K562 (cell line): Measurements from ENCODE around the gene CLTB. TPM values are rescaled to one million over a fixed set of nuclear protein-coding genes. Genes with fewer than 3 reads are reported as not detected.
A peak's percentile ranks its signal among the peaks of the same experiment; 100 is the strongest.

Experiments used
- ATAC-seq: fragments of 200-7000 bp; cut with Tn5 transposase; 3 replicates; pipeline ENCODE4 v1.9.1; 2020; ENCODE audit warnings: moderate library complexity
- BruUV-seq: library from RNA; stranded (reverse); fragments of 400-500 nt; replicated peaks from 2 replicates; lab custom pipeline; 2021; lab: Mats Ljungman, UMichigan
- CTCF ChIA-PET: fragments of 300-600 bp; formaldehyde crosslinking; extraction: SDS; loops from one replicate; lab custom pipeline; 2021; ENCODE audit warnings: low intra/inter-chr PET ratio; lab: Yijun Ruan, JAX
- POLR2A ChIA-PET: fragments of 300-600, 350-650 bp; sonication (Branson Sonifier 250); formaldehyde crosslinking; extraction: SDS; loops from one replicate; lab custom pipeline; 2021; ENCODE audit warnings: antibody characterized with exemption, inconsistent platforms; lab: Yijun Ruan, JAX
- DNase-seq, 4 experiments: peaks; one replicate each; pipeline versions ENCODE4 v3.0.0 to v3.0.0-alpha.2; 2011 to 2018; ENCODE audit warnings: low spot score in 3 of 4, mixed read lengths in 3 of 4; ENCODE audit errors: extremely low read depth in 1 of 4
- FAIRE-seq: peaks from 2 replicates; lab custom pipeline; 2011; peaks lifted over from hg19 to GRCh38; lab: Jason Lieb, UNC
- H2AFZ ChIP-seq: 2 replicates; pipeline ENCODE4 v1.6.0; 2011; ENCODE audit warnings: low read depth, low read length, control low read depth, inconsistent platforms
- H3K27ac ChIP-seq: fragments of 200-600 bp; 3 replicates; pipeline ENCODE4 v1.8.0; 2011; ENCODE audit warnings: low read depth, mild to moderate bottlenecking, control low read depth, inconsistent platforms, low read length, moderate library complexity, mixed read lengths; ENCODE audit errors: extremely low read depth
- H3K27me3 ChIP-seq, 2 experiments: fragments of 300-600 bp in 1 of 2; 2 replicates in 1 of 2; 3 replicates in 1 of 2; pipeline versions ENCODE4 v1.6.0 to v1.8.0; 2011; ENCODE audit warnings: inconsistent platforms in 2 of 2, low read length in 2 of 2, mild to moderate bottlenecking in 1 of 2, mixed read lengths in 1 of 2, moderate library complexity in 1 of 2; ENCODE audit not compliant: control insufficient read depth in 2 of 2, insufficient read depth in 2 of 2
- H3K36me3 ChIP-seq: fragments of 300-600 bp; 3 replicates; pipeline ENCODE4 v1.8.0; 2011; ENCODE audit warnings: mild to moderate bottlenecking, low read length, inconsistent platforms; ENCODE audit not compliant: control insufficient read depth, insufficient read depth
- H3K4me1 ChIP-seq, 2 experiments: fragments of 200-600 bp in 1 of 2; replicated peaks in 1 of 2; 2 replicates in 1 of 2; 3 replicates in 1 of 2; pipeline versions ENCODE4 v1.5.1 to v1.8.0; 2011; ENCODE audit warnings: inconsistent platforms in 2 of 2, low read length in 2 of 2, mild to moderate bottlenecking in 1 of 2, mixed read lengths in 1 of 2, moderate library complexity in 1 of 2; ENCODE audit not compliant: control insufficient read depth in 2 of 2, insufficient read depth in 2 of 2
- H3K4me2 ChIP-seq: 2 replicates; pipeline ENCODE4 v1.6.1; 2011; ENCODE audit warnings: low read length, control low read depth, inconsistent platforms, mixed read lengths; ENCODE audit not compliant: insufficient read depth
- H3K4me3 ChIP-seq: fragments of 200-600 bp; sonication (generic), shearing (Covaris generic); 2 replicates; pipeline ENCODE4 v1.5.1; 2016; ENCODE audit warnings: control low read depth, inconsistent platforms
- H3K79me2 ChIP-seq: fragments of 200-600 bp; 3 replicates; pipeline ENCODE4 v1.8.0; 2011; ENCODE audit warnings: low read length, inconsistent platforms; ENCODE audit not compliant: control insufficient read depth, insufficient read depth
- H3K9ac ChIP-seq, 2 experiments: 2 replicates each; pipeline versions ENCODE4 v1.6.0 to v1.6.1; 2011; ENCODE audit warnings: low read depth in 2 of 2, low read length in 2 of 2, control low read depth in 1 of 2, inconsistent platforms in 1 of 2, mild to moderate bottlenecking in 1 of 2, mixed read lengths in 1 of 2; ENCODE audit not compliant: insufficient read depth in 1 of 2
- H3K9me1 ChIP-seq: one replicate; pipeline ENCODE4 v1.6.0; 2011; ENCODE audit warnings: inconsistent platforms, mild to moderate bottlenecking, low read length, moderate library complexity; ENCODE audit not compliant: control insufficient read depth, insufficient read depth
- H3K9me3 ChIP-seq: replicated peaks from 2 replicates; pipeline ENCODE4 v1.5.1; 2011; ENCODE audit warnings: low read depth, low read length, inconsistent platforms; ENCODE audit not compliant: control insufficient read depth, insufficient read depth
- H4K20me1 ChIP-seq: replicated peaks from 2 replicates; pipeline ENCODE4 v1.6.1; 2011; ENCODE audit warnings: low read length, inconsistent platforms, mixed read lengths; ENCODE audit not compliant: control insufficient read depth, insufficient read depth
- HNRNPK ChIP-seq: fragments of 200-400 bp; formaldehyde crosslinking; IDR thresholded peaks from one replicate; pipeline ENCODE4 v1.6.1; 2018; ENCODE audit warnings: mild to moderate bottlenecking, low read depth, low read length; ENCODE audit not compliant: poor library complexity, severe bottlenecking
- IRF9 ChIP-seq: fragments of 450-650 bp; IDR thresholded peaks from 2 replicates; pipeline ENCODE4 v1.6.1; 2016; ENCODE audit warnings: missing biosample characterization, missing genetic modification characterization
- KDM1A ChIP-seq, 2 experiments: fragments of 450-650 bp; IDR thresholded peaks; 2 replicates each; pipeline ENCODE4 v1.6.1; 2016; ENCODE audit warnings: mild to moderate bottlenecking in 2 of 2
- ZNF444 ChIP-seq: fragments of 250-450 bp; sonication (Bioruptor Pico); IDR thresholded peaks from 2 replicates; pipeline ENCODE4 v1.4.0; 2020; ENCODE audit warnings: mild to moderate bottlenecking, moderate library complexity
- WGBS: fragments of 100-300 bp; shearing (Covaris generic); methylation state at CpG from one replicate; pipeline ENCODE4 v1.1.6; 2016; ENCODE audit warnings: low coverage, mixed read lengths; ENCODE audit not compliant: insufficient coverage; ENCODE audit errors: missing lambda C conversion rate; 5-methylcytosine and 5-hydroxymethylcytosine counted together
- in situ Hi-C: fragments of 300-500 bp; cut with MboI; formaldehyde crosslinking; loops from 4 replicates; pipeline ENCODE4 v1.15.0; 2018; ENCODE audit warnings: inconsistent platforms, mixed read lengths
- intact Hi-C: fragments of 100-400 bp; cut with micrococcal nuclease; formaldehyde crosslinking; loops from 2 replicates; pipeline ENCODE4 v1.14.2; 2022
- polyA plus RNA-seq, 8 experiments: library from polyadenylated mRNA; depleted of rRNA in 4 of 8; stranded (reverse) in 5 of 8; unstranded in 3 of 8; fragments of >200 nt; fragmentation: Nextera tagmentation in 2 of 8; fragmentation: Illumina TruSeq in 1 of 8; extraction: Ambion mirVana in 2 of 8; extraction: Trizol in 1 of 8; gene quantifications; 2 replicates each; pipeline versions ENCODE4 v1.2.1 to v1.2.3, GENCODE V29; 2011 to 2014; ENCODE audit warnings: inconsistent platforms in 1 of 8, missing spikeins in 1 of 8
- total RNA-seq, 7 experiments: library from RNA; depleted of rRNA in 6 of 7; stranded (reverse); fragments of >200 nt in 6 of 7; fragmentation: Illumina TruSeq in 2 of 7; extraction: Trizol in 2 of 7; gene quantifications; 2 replicates each; pipeline versions ENCODE4 v1.2.1 to v1.2.3, GENCODE V29; 2011 to 2021; ENCODE audit warnings: low replicate concordance in 1 of 7

The CLTB gene
- total and polyA plus RNA-seq, 9 of the 15 experiments (the other 6 are each of a cell fraction or from before 2014, with no cell fraction given), result 1.8 to 117 (median 39.0) TPM

- Histone ChIP-seq H3K27ac (no peak overlapping the region), H3K36me3 (no peaks in the 10 kb centered on the region), H3K9me1 (no peaks in the 10 kb centered on the region), H3K4me2 (no peak overlapping the region), H3K27me3 (no peaks in the 10 kb centered on the region)
- POLR2A ChIA-PET, result interaction anchor here (0.7 kb wide), 1 partner anchor 105 kb away, joined by 3 read pairs; no protein-coding TSS in a partner anchor
- in situ Hi-C loops, result no loop called here
- TF ChIP-seq HNRNPK, result peak; percentile 64
- 0 out of 2 replicates have a peak, but pooled peaks have one; percentile 36 for TF ChIP-seq ZNF444
- TF ChIP-seq KDM1A (IDR thresholded peaks at IDR 0.05), result peak in 1 of 2 experiments; percentile 36; a peak in 1 of 4 replicates
- no peak for TF ChIP-seq IRF9 (tag)
- TF ChIP-seq, all 486 proteins: peak for 3
- H3K4me1 ChIP-seq, result peaks cover 0 to 3% of the 10 kb centered on the region in 2 experiments; a peak in 2 of 5 replicates
- ATAC-seq, result no peak
- CTCF ChIA-PET, result no interaction called here
- H4K20me1 ChIP-seq, result no peaks in the 10 kb centered on the region
- H3K9me3 ChIP-seq, result no peaks in the 10 kb centered on the region
- H2AFZ ChIP-seq, result no peak overlapping the region
- H3K9ac ChIP-seq, result no peak overlapping the region
- no peak overlapping the region for H3K4me3 ChIP-seq
- no peaks in the 10 kb centered on the region for H3K79me2 ChIP-seq
- no peak for DNase-seq
- no peak for FAIRE-seq
- intact Hi-C loops, result no loop called here
- WGBS, result 96% methylated on average over 4 of the region's 5 CpGs
- no TSS peak for BruUV-seq
These were observed 16.4 kb upstream of the CLTB start for GRCh38 chr5:176432707-176433106.
